ENCODE results near the gene BRD3. TPM values are rescaled to one million over a fixed set of nuclear protein-coding genes. Genes with fewer than 3 reads are reported as not detected.
A peak's percentile ranks its signal among the peaks of the same experiment; 100 is the strongest.

The BRD3 gene
- total RNA-seq, 1 donor: 6.9 TPM

DNA sequence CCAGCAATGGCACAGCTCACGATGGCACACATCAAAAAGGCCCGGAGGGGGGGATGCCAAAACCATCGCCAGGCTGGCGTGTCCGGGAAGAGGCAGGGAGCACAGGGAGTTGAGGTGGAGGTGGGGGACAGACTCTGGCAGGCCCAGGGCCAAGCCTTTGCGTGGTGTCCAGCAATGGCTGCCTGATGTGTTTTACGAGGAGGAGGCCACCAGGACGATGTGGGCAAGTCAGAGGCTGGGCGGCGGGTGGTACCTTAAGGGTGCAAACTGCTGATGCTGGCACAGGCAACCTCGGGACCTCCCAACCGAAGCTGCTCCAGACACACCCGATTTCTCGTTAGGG lies 80.4 kb downstream of the BRD3 start:
- no peaks in the 10 kb centered on the region for H3K27me3 ChIP-seq (ENCODE audit: insufficient read depth, low read length)
- H3K36me3 ChIP-seq (ENCODE audit: insufficient read depth, low read length): no peaks in the 10 kb centered on the region
- H3K9me3 ChIP-seq (ENCODE audit: low read depth, low read length): no peaks in the 10 kb centered on the region
- peaks cover 7% of the 10 kb centered on the region for H3K4me1 ChIP-seq (ENCODE audit: insufficient read depth, low read length)
- peak; percentile 11 for DNase-seq (ENCODE audit: insufficient read length, low spot score, missing footprints)
- no peak overlapping the region for H2AFZ ChIP-seq (ENCODE audit: low read length)
- no peak overlapping the region for H3K27ac ChIP-seq (ENCODE audit: low read depth, low read length)
- H3K4me3 ChIP-seq (ENCODE audit: insufficient read depth, low read length): no peak overlapping the region
- no peak overlapping the region for H3K4me2 ChIP-seq (ENCODE audit: insufficient read depth, low read length)
- peaks cover 46% of the 10 kb centered on the region for H4K20me1 ChIP-seq (ENCODE audit: insufficient read depth, low read length)
- TF ChIP-seq, protein P1, sequence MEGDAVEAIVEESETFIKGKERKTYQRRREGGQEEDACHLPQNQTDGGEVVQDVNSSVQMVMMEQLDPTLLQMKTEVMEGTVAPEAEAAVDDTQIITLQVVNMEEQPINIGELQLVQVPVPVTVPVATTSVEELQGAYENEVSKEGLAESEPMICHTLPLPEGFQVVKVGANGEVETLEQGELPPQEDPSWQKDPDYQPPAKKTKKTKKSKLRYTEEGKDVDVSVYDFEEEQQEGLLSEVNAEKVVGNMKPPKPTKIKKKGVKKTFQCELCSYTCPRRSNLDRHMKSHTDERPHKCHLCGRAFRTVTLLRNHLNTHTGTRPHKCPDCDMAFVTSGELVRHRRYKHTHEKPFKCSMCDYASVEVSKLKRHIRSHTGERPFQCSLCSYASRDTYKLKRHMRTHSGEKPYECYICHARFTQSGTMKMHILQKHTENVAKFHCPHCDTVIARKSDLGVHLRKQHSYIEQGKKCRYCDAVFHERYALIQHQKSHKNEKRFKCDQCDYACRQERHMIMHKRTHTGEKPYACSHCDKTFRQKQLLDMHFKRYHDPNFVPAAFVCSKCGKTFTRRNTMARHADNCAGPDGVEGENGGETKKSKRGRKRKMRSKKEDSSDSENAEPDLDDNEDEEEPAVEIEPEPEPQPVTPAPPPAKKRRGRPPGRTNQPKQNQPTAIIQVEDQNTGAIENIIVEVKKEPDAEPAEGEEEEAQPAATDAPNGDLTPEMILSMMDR (IDR thresholded peaks at IDR 0.05; ENCODE audit: extremely low read depth, low read depth, low read length): no peak
- H3K79me2 ChIP-seq (ENCODE audit: insufficient read depth, low read length): peaks cover 81% of the 10 kb centered on the region

DNA sequence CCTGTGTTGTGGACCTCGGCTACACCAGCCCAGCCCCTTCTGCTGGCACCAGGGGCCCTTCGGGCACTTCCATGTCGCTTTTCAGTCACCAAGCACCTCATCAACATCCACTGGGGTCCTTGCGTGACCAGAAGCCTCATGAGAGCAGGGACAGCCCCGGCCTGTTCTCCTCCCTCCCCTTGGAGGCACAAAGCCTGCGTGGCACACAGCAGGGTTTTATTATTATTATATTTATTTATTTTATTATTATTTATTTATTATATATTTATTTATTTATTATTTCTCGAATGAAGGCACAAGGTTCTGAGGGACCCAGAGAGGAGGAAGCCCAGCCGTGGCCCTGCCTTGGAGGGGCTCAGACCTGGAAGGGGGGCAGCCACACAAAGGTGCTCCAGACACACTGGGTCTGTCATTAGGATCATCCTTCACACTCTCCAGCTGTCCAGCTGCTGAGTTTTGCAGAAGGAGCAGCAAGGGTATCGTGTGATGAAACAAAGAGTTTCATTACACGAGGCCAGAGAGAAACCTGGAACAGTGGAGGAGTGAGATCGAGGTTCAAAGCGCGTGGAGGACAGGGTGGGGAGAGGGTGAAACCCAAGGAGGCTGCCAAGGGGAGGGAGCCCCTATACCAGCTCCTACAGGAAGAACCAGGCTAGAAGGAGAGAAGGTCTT lies 80.9 kb downstream of the BRD3 start:
- Histone ChIP-seq H3K27me3 (ENCODE audit: insufficient read depth, low read length) (no peaks in the 10 kb centered on the region), H3K4me2 (ENCODE audit: insufficient read depth, low read length) (no peak overlapping the region), H2AFZ (ENCODE audit: low read length) (no peak overlapping the region), H3K36me3 (ENCODE audit: insufficient read depth, low read length) (no peaks in the 10 kb centered on the region), H3K27ac (ENCODE audit: low read depth, low read length) (no peak overlapping the region), H3K4me3 (ENCODE audit: insufficient read depth, low read length) (no peak overlapping the region), H3K79me2 (ENCODE audit: insufficient read depth, low read length) (peaks cover 84% of the 10 kb centered on the region), H3K4me1 (ENCODE audit: insufficient read depth, low read length) (peaks cover 7% of the 10 kb centered on the region), H3K9me3 (ENCODE audit: low read depth, low read length) (no peaks in the 10 kb centered on the region), H4K20me1 (ENCODE audit: insufficient read depth, low read length) (peaks cover 46% of the 10 kb centered on the region)
- TF ChIP-seq, protein P1 (IDR thresholded peaks at IDR 0.05; ENCODE audit: extremely low read depth, low read depth, low read length): no peak
- DNase-seq (ENCODE audit: insufficient read length, low spot score, missing footprints): no peak

DNA sequence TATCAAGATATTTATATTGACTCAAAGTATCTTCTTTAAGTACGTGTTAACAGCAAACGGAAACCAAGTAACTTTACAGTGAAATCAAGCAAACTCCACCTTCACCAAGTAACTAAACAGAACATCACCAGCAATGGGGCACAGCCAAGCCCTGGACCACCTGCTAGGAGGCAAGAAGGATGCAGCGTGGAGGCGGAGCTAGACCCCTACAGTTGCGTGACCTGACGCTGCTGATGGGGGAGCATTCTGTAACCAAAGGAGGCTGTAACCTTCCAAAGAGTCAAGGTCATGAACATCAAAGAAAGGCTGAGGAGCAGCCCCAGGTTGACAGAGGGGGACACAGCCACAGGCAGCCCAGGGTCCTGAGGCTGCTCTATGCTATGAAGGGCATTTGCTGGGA lies 81.8 kb downstream of the BRD3 start:
- H2AFZ ChIP-seq (ENCODE audit: low read length): no peak overlapping the region
- H3K36me3 ChIP-seq (ENCODE audit: insufficient read depth, low read length): no peaks in the 10 kb centered on the region
- H3K27ac ChIP-seq (ENCODE audit: low read depth, low read length): no peak overlapping the region
- DNase-seq (ENCODE audit: insufficient read length, low spot score, missing footprints): peak; percentile 80
- H3K9me3 ChIP-seq (ENCODE audit: low read depth, low read length): no peaks in the 10 kb centered on the region
- H3K27me3 ChIP-seq (ENCODE audit: insufficient read depth, low read length): no peaks in the 10 kb centered on the region
- H3K4me1 ChIP-seq (ENCODE audit: insufficient read depth, low read length): peaks cover 7% of the 10 kb centered on the region
- TF ChIP-seq, protein P1 (IDR thresholded peaks at IDR 0.05; ENCODE audit: extremely low read depth, low read depth, low read length): no peak
- H3K4me3 ChIP-seq (ENCODE audit: insufficient read depth, low read length): no peak overlapping the region
- peaks cover 51% of the 10 kb centered on the region for H4K20me1 ChIP-seq (ENCODE audit: insufficient read depth, low read length)
- H3K79me2 ChIP-seq (ENCODE audit: insufficient read depth, low read length): peaks cover 90% of the 10 kb centered on the region
- no peak overlapping the region for H3K4me2 ChIP-seq (ENCODE audit: insufficient read depth, low read length)

DNA sequence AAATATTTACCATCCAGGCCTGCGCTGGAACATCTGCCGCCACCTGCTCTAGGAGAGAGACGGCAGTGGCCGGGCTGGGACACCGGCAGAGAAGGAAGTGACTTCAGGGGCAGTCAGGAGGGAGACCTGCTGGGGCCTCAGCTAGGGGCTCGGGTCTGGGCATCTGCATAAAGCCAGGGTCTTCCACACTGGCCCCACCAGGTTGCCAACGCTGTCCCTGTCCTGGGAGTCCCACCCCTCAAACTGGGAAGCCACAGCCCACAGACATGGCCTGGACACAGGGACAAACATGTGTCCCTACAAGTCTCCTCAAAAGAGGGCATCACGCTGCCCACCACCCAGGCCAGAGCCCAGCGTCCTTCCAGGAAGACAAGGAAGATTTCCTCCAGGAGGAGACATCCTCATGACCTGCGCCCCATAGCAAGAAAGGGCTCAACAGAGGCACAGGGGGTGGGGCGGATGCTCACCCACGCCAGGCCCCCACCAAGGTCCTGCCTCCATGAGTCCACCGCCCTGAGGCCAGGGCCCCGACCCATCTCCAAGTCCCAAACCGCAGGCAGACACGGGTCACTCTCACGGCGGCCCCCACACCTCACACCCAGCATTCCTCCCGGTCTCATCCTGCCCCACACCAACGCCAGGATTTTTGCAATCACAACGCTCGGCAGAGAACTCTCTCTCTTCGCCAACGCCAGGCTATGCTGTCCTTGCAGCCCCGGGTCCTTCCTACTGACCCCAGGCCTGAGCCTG lies 84.7 kb downstream of the BRD3 start:
- TF ChIP-seq, protein P1 (IDR thresholded peaks at IDR 0.05; ENCODE audit: extremely low read depth, low read depth, low read length): no peak
- Histone ChIP-seq H4K20me1 (ENCODE audit: insufficient read depth, low read length) (peaks cover 58% of the 10 kb centered on the region), H3K9me3 (ENCODE audit: low read depth, low read length) (no peaks in the 10 kb centered on the region), H3K27ac (ENCODE audit: low read depth, low read length) (no peak overlapping the region), H3K4me2 (ENCODE audit: insufficient read depth, low read length) (no peak overlapping the region), H3K79me2 (ENCODE audit: insufficient read depth, low read length) (peaks cover 93% of the 10 kb centered on the region), H3K36me3 (ENCODE audit: insufficient read depth, low read length) (no peaks in the 10 kb centered on the region), H2AFZ (ENCODE audit: low read length) (no peak overlapping the region), H3K27me3 (ENCODE audit: insufficient read depth, low read length) (no peaks in the 10 kb centered on the region), H3K4me3 (ENCODE audit: insufficient read depth, low read length) (no peak overlapping the region), H3K4me1 (ENCODE audit: insufficient read depth, low read length) (no peaks in the 10 kb centered on the region)
- DNase-seq (ENCODE audit: insufficient read length, low spot score, missing footprints): peak; percentile 43
